ENCODE measurements around the gene MATN1.

Gene MATN1

DNA sequence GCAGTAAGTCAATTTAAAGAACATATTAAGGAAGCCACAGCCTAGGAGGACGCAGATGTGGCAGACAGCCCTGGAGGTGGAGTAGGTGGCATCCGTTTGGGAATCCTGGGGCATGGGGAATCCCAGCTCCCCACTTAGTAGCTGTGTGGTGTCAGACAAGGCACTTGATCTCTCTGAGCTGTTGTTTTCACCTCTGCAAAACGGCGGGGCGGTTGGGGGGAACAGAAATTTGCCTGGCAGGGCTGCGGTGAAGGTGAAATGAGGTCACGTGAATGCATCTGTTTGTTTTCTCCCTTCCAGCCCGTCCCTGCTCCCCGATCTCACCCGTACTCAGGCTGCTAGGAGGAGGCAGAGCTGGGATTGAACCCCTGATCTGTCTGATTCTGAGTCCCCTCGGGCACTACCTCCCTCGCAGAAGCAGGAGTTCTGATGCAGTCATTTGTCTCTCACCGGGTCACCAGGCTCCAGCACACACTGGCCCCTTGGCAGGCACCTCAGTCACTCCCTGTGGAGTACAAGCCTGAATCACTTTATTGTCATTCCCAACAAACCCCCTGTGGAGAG lies 36.4 kb upstream of the MATN1 start:
- TF ChIP-seq CTCF (IDR thresholded peaks at IDR 0.05): no peak

DNA sequence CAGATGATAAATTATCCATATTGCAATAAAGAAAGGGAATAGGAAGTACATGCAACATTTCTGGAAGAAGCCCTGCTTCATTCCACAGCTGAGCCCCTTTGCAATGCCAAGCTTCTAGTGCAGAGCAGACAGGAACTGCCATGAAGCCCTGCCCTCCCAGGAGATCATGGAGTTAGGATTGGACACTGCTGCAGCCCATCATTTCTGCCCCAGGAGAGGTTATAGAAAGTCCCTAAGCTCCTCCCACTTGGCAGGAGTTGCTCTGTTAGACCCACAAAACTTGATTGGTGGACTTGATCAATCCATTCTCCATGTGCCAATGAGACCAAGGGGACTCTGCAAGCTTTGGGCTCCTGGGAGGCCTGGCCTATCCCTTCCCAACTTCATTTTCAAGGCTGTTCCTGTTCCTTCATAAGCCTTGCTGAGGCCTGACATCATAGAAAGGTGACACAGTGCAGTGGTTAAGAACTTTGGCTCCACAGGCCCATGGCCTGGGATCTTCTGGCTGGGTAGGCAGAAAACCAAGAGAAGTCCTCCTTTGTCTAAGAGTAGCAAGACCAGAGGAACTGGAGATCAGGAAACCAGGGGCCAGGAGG lies 35.5 kb upstream of the MATN1 start:
- no peak for TF ChIP-seq CTCF (IDR thresholded peaks at IDR 0.05)

DNA sequence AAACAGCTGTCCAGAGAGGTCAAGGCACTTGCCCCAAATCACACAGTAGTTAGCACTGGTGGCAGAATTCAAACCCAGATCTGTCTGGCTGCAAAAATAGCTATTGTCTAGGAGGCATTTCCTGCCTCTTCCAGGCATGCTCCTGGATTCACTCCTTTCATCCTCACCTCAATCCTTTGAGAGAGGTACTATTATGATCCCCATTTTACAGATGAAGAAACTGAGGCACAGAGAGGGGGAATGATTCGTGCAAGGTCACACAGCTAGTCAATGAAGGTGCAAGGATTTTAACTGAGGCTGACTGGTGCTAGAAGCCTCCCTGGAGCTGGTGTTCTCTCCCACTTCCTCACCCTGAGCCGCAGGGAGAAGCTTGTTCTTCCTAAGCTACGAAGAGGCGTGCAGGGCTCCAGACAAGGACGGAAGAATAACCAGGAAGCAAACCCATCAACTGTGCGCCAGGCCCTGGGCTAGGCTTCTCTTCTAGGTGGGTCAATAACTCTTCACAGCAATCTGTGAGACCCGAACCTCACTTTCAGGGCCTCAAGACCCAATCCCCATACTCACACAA lies 34.8 kb upstream of the MATN1 start:
- no peak for TF ChIP-seq CTCF (IDR thresholded peaks at IDR 0.05)

GRCh38 chr1:30757352-30758120 lies 34.2 kb upstream of the MATN1 start, which contains the start of gene LAPTM5:
TSS of gene LAPTM5 (minus strand) at chr1:30757774. CDS start at chr1:30757745, 29 bp downstream.
- TF ChIP-seq CTCF (IDR thresholded peaks at IDR 0.05): no peak

GRCh38 chr1:30756545-30757351 lies 33.4 kb upstream of the MATN1 start:
- TF ChIP-seq CTCF (IDR thresholded peaks at IDR 0.05): no peak

DNA sequence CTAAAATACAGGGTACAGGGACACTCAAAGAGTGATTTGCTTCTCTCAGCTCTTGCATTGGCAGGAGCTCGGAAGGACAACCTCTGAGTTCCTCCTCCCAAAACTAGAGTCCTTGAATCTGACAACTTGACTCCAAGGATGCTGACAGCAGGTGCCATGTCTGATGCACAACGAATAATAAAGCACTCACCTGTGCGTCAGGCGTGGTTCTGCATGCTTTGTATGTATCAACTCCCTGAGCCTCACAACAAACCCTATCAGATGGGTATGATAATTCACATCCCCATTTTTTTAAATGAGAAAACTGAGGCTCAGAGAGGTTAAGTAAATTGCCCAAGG lies 32.8 kb upstream of the MATN1 start:
- no peak for TF ChIP-seq CTCF (IDR thresholded peaks at IDR 0.05)

DNA sequence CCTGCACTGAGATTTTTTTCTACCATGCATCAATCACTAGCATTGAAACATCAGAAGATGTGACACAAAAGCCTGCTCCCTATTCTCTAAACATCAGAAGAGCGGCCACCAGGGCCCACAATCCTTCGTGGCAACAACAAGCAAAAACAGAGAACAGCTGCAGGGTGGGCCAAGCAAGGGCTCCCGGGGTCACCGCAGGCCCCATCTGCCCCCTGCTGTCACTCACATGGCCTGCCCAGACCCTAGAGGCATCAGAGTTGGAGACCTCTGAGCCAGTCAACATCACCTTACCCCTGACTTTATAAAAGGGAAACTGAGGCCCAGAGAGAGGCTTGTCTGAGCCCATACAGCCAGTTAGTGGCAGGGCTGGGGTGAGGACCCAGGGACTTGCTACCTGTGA lies 32.4 kb upstream of the MATN1 start:
- no peak for TF ChIP-seq CTCF (IDR thresholded peaks at IDR 0.05)

All from LNCAP (cell line).